Lung (tissue), 12 donors: ENCODE results near the gene LRP1. TPM values are rescaled to one million over a fixed set of nuclear protein-coding genes. Genes with fewer than 3 reads are reported as not detected.

Experiments used
- ATAC-seq: fragments of 200-7000 bp; cut with Tn5 transposase; one replicate; pipeline ENCODE4 v1.9.1; 2020; ENCODE audit warnings: moderate number of reproducible peaks; ENCODE audit not compliant: insufficient read depth, low FRiP score
- DNase-seq, 3 donors: peaks; one replicate each; pipeline ENCODE4 v3.0.0-alpha.2; 2013 to 2017
- H3K27ac ChIP-seq, 2 donors: one replicate each; pipeline ENCODE4 v1.5.1; 2013; ENCODE audit warnings: mild to moderate bottlenecking in 2 of 2, moderate library complexity in 2 of 2, control low read depth in 1 of 2, inconsistent platforms in 1 of 2, low read depth in 1 of 2, low read length in 1 of 2
- H3K27me3 ChIP-seq, 3 donors: one replicate each; pipeline ENCODE4 v1.5.1; 2013; ENCODE audit warnings: low read length in 2 of 3; ENCODE audit not compliant: control insufficient read depth in 3 of 3, insufficient read depth in 3 of 3
- H3K36me3 ChIP-seq, 4 donors: one replicate each; pipeline ENCODE4 v1.5.1; 2013; ENCODE audit warnings: low read length in 4 of 4, mild to moderate bottlenecking in 1 of 4, moderate library complexity in 1 of 4; ENCODE audit not compliant: control insufficient read depth in 4 of 4, insufficient read depth in 4 of 4
- H3K4me1 ChIP-seq, 5 donors: one replicate each; pipeline ENCODE4 v1.5.1; 2013; ENCODE audit warnings: low read length in 5 of 5, mild to moderate bottlenecking in 2 of 5, moderate library complexity in 1 of 5; ENCODE audit not compliant: control insufficient read depth in 5 of 5, insufficient read depth in 5 of 5
- H3K4me3 ChIP-seq: one replicate; pipeline ENCODE4 v1.5.1; 2013; ENCODE audit warnings: mild to moderate bottlenecking, control low read depth, moderate library complexity
- H3K9ac ChIP-seq, 2 donors: one replicate each; pipeline ENCODE4 v1.5.1; 2013; ENCODE audit warnings: low read length in 2 of 2, control low read depth in 1 of 2; ENCODE audit not compliant: insufficient read depth in 1 of 2
- H3K9me3 ChIP-seq, 4 donors: one replicate each; pipeline ENCODE4 v1.5.1; 2013; ENCODE audit warnings: low read length in 3 of 4, mild to moderate bottlenecking in 1 of 4, moderate library complexity in 1 of 4; ENCODE audit not compliant: control insufficient read depth in 4 of 4, insufficient read depth in 3 of 4
- WGBS, 2 donors: extraction: QIAGEN DNeasy Blood & Tissue Kit; methylation state at CpG; one replicate each; pipeline ENCODE4 v1.1.7; 2013; 5-methylcytosine and 5-hydroxymethylcytosine counted together
- polyA plus RNA-seq, 2 donors: library from polyadenylated mRNA; stranded (reverse); fragments of 200-250 nt; gene quantifications; one replicate each; pipeline ENCODE4 v1.2.1, GENCODE V29; 2013
- total RNA-seq, 2 donors: library from RNA; depleted of rRNA in 1 of 2; stranded (reverse); fragments of >200 nt in 1 of 2; gene quantifications; one replicate each; pipeline ENCODE4 v1.2.1, GENCODE V29; 2014 to 2021
- TF ChIP-seq, protein P1 (sequence below): IDR thresholded peaks from 2 replicates; pipeline ENCODE4 v1.5.1; 2012; ENCODE audit warnings: mild to moderate bottlenecking; ENCODE audit errors: control extremely low read depth, extremely low read depth
- donor health status: control.
- donor health status: control.
- donor health status: Bipolar disorder and iron deficiency.
- donor health status: healthy.
- donor health status: DM: yes; HTN: yes; CAD: no.

LRP1 gene
- total and polyA plus RNA-seq, 4 donors: 52.6 to 338 (median 122) TPM

DNA sequence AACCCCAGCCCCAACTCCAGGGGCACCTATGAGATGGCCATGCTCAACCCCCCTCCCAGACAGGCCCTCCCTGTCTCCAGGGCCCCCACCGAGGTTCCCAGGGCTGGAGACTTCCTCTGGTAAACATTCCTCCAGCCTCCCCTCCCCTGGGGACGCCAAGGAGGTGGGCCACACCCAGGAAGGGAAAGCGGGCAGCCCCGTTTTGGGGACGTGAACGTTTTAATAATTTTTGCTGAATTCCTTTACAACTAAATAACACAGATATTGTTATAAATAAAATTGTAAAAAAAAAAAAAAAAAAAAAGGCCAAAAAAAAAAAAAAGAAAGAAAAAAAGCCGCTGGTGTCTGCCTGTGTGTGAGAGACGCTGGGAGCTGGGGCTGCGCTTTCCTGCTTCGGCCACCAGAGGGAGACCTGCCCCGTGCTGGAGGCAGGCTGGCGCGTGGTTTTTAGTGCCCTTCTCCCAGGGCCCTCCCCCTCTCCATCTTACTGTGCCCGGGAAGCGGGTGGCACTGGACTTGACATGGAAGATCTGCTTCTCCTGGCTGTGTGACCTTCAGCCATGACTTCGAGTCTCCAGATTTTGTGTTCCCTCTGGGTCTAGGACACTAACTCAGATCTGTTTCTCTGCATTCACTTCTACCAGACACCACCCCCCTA, 84.9 kb downstream of the LRP1 start:
- Histone ChIP-seq H3K4me3 (no peak overlapping the region), H3K9me3 (no peaks in the 10 kb centered on the region), H3K27ac (no peak overlapping the region), H3K4me1 (peaks cover 0 to 18% (median 10%) of the 10 kb centered on the region in 5 donors), H3K9ac (no peak overlapping the region), H3K27me3 (peaks cover 0 to 27% (median 16%) of the 10 kb centered on the region in 3 donors), H3K36me3 (peaks cover 0 to 41% (median 21%) of the 10 kb centered on the region in 4 donors)
- TF ChIP-seq, protein P1, sequence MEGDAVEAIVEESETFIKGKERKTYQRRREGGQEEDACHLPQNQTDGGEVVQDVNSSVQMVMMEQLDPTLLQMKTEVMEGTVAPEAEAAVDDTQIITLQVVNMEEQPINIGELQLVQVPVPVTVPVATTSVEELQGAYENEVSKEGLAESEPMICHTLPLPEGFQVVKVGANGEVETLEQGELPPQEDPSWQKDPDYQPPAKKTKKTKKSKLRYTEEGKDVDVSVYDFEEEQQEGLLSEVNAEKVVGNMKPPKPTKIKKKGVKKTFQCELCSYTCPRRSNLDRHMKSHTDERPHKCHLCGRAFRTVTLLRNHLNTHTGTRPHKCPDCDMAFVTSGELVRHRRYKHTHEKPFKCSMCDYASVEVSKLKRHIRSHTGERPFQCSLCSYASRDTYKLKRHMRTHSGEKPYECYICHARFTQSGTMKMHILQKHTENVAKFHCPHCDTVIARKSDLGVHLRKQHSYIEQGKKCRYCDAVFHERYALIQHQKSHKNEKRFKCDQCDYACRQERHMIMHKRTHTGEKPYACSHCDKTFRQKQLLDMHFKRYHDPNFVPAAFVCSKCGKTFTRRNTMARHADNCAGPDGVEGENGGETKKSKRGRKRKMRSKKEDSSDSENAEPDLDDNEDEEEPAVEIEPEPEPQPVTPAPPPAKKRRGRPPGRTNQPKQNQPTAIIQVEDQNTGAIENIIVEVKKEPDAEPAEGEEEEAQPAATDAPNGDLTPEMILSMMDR: peak; percentile 92
- 7 to 9% methylated on average over 15 to 16 of the region's 16 CpGs for WGBS, 2 donors
- DNase-seq: peak; percentile 88 to 91 (median 90)
- peak; percentile 80 for ATAC-seq

DNA sequence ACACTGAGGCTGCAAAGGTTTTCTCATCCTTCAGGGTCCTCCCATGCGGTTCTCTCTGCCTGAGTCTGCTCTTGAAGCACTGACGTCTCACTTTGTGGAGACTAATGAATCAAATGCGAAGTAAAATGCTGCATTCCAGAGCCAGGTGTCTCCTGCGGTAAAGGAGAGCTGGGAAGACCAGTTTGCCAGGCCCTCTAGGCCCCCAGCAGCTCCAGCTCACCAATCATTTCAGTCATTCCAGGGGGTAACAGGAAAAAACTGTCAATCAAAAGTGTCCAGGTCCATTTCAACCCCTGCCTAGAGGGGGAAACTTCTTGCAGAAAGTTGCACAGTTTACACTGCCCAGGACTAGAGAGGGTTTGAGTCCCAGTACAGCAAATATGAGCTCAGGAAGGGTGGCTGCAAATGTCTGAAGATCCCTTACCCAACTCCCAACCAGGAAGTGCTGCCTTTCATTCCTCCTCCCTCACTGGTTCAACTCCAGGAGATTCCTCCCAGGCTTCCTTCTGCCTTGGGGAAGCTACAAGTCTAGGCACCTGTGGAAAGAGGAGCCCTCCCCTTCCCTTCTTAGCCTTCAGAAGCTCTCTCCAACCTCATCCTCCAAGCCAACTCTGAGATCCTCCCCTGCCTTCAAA, 85.6 kb downstream of the LRP1 start:
- H3K27me3 ChIP-seq: peaks cover 0 to 34% (median 23%) of the 10 kb centered on the region in 3 donors
- DNase-seq (no peak), ATAC-seq (no peak)
- TF ChIP-seq, protein P1: no peak
- H3K27ac ChIP-seq: no peak overlapping the region
- no peaks in the 10 kb centered on the region for H3K9me3 ChIP-seq
- 51% methylated on average over 4 of the region's 4 CpGs for WGBS, 2 donors
- H3K4me3 ChIP-seq: no peak overlapping the region
- H3K9ac ChIP-seq: no peak overlapping the region
- H3K4me1 ChIP-seq: peaks cover 0 to 25% (median 12%) of the 10 kb centered on the region in 5 donors
- H3K36me3 ChIP-seq: peaks cover 0 to 34% (median 17%) of the 10 kb centered on the region in 4 donors

DNA sequence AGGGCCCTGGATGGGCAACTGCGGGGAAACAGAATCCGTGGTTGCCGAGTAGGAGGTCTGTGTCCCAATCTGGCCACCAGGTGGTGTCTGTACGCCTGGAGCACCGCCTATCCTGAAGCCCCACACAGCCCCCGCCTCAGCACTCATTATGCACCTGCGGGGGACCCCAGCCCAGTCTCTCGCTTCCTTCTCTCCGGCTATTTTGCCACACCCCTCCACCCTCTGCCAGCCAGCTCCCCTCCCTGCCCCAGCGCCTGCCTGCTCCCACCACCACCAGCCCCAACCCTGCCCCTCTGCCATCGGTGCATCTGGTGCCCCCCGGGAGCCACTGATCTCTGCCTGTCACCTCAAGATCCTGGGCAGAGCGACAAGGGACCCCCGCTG, 86.1 kb downstream of the LRP1 start:
- peaks cover 0 to 38% (median 26%) of the 10 kb centered on the region in 3 donors for H3K27me3 ChIP-seq
- H3K9me3 ChIP-seq: no peaks in the 10 kb centered on the region
- TF ChIP-seq, protein P1: peak; percentile 25
- DNase-seq (peak; percentile 64 to 72 (median 66)), ATAC-seq (no peak)
- H3K27ac ChIP-seq: no peak overlapping the region
- peaks cover 0 to 29% (median 13%) of the 10 kb centered on the region in 4 donors for H3K36me3 ChIP-seq
- H3K4me3 ChIP-seq: no peak overlapping the region
- 1 to 2% methylated on average over 14 of the region's 14 CpGs for WGBS, 2 donors
- H3K4me1 ChIP-seq: peaks cover 0 to 30% (median 12%) of the 10 kb centered on the region in 5 donors
- H3K9ac ChIP-seq: no peak overlapping the region
